Esophagus muscularis mucosa (tissue), 4 donors: Measurements from ENCODE around the gene CBX2.

ENCODE experiments used
- CTCF ChIP-seq, 3 experiments: fragments of 200-600 bp in 2 of 3; fragments of 450-650 bp in 1 of 3; sonication (generic) in 2 of 3; IDR thresholded peaks; one replicate each; pipeline ENCODE4 v1.5.1; 2017 to 2019; ENCODE audit warnings: antibody characterized with exemption in 3 of 3, mild to moderate bottlenecking in 2 of 3, moderate library complexity in 1 of 3
- EP300 ChIP-seq: sonication (generic); formaldehyde crosslinking; IDR thresholded peaks from one replicate; pipeline ENCODE4 v1.6.1; 2017; ENCODE audit warnings: antibody characterized with exemption
- POLR2A ChIP-seq: fragments of 450-650 bp; IDR thresholded peaks from one replicate; pipeline ENCODE4 v1.6.1; 2017; ENCODE audit warnings: antibody characterized with exemption, moderate library complexity, mild to moderate bottlenecking, low read depth
- POLR2AphosphoS5 ChIP-seq, 2 donors: sonication (generic); formaldehyde crosslinking; IDR thresholded peaks; one replicate each; pipeline ENCODE4 v1.6.1; 2017; ENCODE audit warnings: antibody characterized with exemption in 2 of 2

- TF ChIP-seq CTCF (IDR thresholded peaks at IDR 0.05) (no peak), POLR2A (no peak), EP300 (no peak), POLR2AphosphoS5 (IDR thresholded peaks at IDR 0.05) (no peak)
These were observed 3.4 kb upstream of the CBX2 start for GRCh38 chr17:79774561-79774975.
